ENCODE measurements around the gene ALDH1A2.
"Not testable (repeated sequence)": the region's sequence is repeated elsewhere in the genome, so short reads cannot be mapped to it uniquely, and the experiment has no call there.

The ALDH1A2 gene

DNA sequence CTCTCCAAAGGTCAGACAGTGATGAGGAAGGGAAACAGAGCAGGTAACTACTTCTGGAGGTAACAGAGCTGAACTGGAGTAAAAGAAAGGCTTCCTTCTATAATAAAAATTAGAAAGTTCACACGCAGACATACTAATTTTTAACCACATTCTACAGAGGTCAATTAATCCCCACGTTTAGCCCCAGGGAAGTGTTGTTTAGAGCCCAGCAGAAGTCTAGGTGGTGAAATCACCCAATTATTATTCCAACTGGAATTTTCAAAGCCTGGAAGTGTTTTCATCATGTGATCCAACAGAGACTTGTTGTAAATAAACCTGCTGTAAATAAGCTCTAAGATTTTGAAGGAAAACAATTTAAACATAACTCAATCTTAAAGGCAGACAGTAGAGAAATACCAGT is 6.8 kb downstream of the ALDH1A2 start:
- H3K4me1 ChIP-seq, result 0 out of 2 replicates have a peak, but pooled peaks cover 4% of the 10 kb centered on the region
- TF ChIP-seq Cebpa-rat (IDR thresholded peaks at IDR 0.05), result no peak
- H3K36me3 ChIP-seq, result no peaks in the 10 kb centered on the region
- H3K4me2 ChIP-seq, result no peak overlapping the region
- no peaks in the 10 kb centered on the region for H4K20me1 ChIP-seq
- no peak overlapping the region for H3K9ac ChIP-seq
- H3K27ac ChIP-seq, result no peak overlapping the region
- no peaks in the 10 kb centered on the region for H3K27me3 ChIP-seq
- no peaks in the 10 kb centered on the region for H3K9me3 ChIP-seq
- no peak overlapping the region for H3K4me3 ChIP-seq

DNA sequence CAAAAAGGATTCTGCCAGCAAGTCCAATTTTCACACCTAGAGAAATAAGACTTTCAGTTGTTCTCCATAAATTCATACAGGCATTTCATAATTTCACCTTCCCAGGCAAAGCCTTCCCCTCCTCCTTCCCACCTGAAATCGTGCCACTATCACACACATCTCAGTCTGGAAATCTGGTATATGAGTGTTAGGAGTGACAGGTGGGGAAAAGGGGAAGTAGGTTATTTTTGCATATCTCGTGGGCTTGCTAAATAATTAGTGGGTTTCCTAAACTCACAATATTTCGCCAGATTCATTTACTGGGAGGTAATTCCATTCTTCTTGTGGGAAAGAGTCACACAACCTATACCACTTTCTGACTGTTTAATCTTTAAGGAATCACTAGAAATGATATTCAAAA is 7.4 kb downstream of the ALDH1A2 start:
- no peaks in the 10 kb centered on the region for H3K9me3 ChIP-seq
- 0 out of 2 replicates have a peak, but pooled peaks cover 4% of the 10 kb centered on the region for H3K4me1 ChIP-seq
- H3K27ac ChIP-seq, result no peak overlapping the region
- TF ChIP-seq Cebpa-rat (IDR thresholded peaks at IDR 0.05), result no peak
- H4K20me1 ChIP-seq, result no peaks in the 10 kb centered on the region
- H3K27me3 ChIP-seq, result no peaks in the 10 kb centered on the region
- no peak overlapping the region for H3K4me3 ChIP-seq
- H3K4me2 ChIP-seq, result no peak overlapping the region
- H3K9ac ChIP-seq, result no peak overlapping the region
- no peaks in the 10 kb centered on the region for H3K36me3 ChIP-seq

DNA sequence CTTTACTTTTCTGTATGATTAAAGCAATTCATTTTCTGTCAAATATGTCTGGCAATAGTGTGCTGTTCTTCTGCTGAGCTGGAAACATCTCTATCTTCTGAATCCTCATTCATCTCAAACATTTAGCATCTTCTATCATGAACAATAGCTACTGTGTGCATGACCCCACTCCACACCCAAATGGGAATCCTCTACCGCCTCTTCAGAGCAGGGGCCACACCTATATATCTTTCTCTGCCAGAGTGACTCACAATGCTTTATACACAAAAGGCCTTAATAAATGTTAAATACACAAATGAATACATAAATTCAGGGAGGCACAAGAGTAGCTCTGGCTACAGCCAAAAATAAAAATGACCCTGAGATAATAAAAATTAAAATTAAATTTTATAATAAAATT is 8.0 kb downstream of the ALDH1A2 start:
- no peak overlapping the region for H3K27ac ChIP-seq
- no peaks in the 10 kb centered on the region for H3K36me3 ChIP-seq
- 0 out of 2 replicates have a peak, but pooled peaks cover 4% of the 10 kb centered on the region for H3K4me1 ChIP-seq
- no peak overlapping the region for H3K4me2 ChIP-seq
- H3K9me3 ChIP-seq, result no peaks in the 10 kb centered on the region
- no peak for TF ChIP-seq Cebpa-rat (IDR thresholded peaks at IDR 0.05)
- no peaks in the 10 kb centered on the region for H4K20me1 ChIP-seq
- no peak overlapping the region for H3K9ac ChIP-seq
- no peaks in the 10 kb centered on the region for H3K27me3 ChIP-seq
- no peak overlapping the region for H3K4me3 ChIP-seq

DNA sequence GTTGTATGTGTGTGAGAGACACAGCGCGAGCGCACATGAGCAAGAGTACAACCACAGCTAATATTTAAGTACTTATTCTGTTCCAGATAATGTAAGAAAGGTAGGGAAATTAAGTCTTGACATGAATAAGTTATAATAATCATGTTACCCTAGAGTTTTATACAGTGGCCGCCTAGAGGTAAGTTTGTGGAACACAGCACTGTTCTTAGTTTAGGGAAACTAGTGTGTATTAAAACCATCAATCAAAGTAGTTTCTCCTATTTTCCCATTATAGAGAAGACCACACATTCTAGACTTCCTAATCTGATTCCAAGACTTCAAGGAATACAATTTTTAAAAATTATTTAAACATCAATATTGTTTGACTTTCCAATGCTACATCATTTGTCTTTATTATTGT is 9.5 kb downstream of the ALDH1A2 start:
- Histone ChIP-seq H3K9me3 (no peaks in the 10 kb centered on the region), H3K27ac (no peak overlapping the region), H3K4me3 (no peak overlapping the region), H3K4me1 (0 out of 2 replicates have a peak, but pooled peaks cover 4% of the 10 kb centered on the region), H4K20me1 (no peaks in the 10 kb centered on the region), H3K36me3 (no peaks in the 10 kb centered on the region), H3K4me2 (no peak overlapping the region), H3K9ac (no peak overlapping the region), H3K27me3 (no peaks in the 10 kb centered on the region)
- TF ChIP-seq Cebpa-rat (IDR thresholded peaks at IDR 0.05), result no peak

DNA sequence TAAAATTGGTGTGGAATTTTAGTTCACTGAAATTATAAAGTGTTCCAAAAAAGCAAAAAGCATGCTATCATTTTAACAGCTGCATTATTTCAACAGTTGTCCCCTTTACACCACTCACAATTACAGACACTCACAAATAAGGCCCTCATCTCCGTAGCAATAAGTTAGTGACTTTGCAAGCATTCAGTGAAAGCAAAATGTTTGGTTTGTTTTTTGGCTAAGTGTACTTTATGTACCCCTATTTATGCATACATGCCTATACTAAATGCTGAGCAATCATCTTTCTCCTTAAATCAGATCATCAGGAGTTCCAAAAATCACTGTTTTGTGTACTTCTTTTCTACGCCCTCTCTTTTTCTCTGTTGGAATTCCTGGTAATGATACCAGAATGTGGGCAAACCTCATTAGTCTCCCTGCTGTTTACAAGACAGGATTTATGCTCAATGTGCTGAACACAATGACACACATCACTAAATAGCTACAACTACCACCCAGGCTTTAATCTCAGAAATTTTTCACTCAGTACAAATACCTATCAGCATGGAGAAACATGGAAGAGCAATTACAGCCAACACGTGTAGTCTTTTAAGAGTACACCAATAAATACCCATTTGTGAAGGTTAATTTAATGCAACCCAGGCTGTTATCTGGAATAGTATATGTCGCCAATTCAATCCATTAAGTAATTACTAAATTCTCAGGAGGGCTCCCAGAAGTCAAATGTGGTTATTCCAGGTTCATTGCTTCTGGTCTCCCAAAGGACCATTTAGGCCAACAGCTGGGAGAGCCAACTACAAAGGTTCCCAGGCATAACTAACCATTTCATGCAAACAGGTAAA is 12.0 kb downstream of the ALDH1A2 start:
- Histone ChIP-seq H3K9me3 (no peaks in the 10 kb centered on the region), H4K20me1 (no peaks in the 10 kb centered on the region), H3K4me3 (no peak overlapping the region), H3K36me3 (no peaks in the 10 kb centered on the region), H3K9ac (no peak overlapping the region), H3K27ac (no peak overlapping the region), H3K4me2 (no peak overlapping the region), H3K4me1 (0 out of 2 replicates have a peak, but pooled peaks cover 4% of the 10 kb centered on the region), H3K27me3 (no peaks in the 10 kb centered on the region)
- TF ChIP-seq Cebpa-rat (IDR thresholded peaks at IDR 0.05), result no peak

DNA sequence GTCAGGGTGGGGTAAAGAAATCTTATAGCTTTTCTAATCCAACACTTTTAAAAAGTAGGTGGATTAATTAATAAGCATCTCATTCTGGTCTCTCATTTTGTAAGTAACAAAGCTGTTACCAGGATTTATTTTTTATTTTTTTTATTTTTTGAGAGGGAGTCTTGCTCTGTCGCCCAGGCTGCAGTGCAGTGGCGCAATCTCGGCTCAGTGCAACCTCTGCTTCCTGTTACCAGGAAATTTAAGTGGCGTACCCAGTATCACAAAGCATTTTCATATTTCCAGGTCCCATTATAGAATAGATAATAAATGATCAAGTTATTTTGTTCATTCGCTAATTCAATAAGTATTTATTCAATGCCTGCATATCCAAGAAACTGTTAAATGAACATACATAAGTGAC is 13.2 kb downstream of the ALDH1A2 start:
- TF ChIP-seq Cebpa-rat (IDR thresholded peaks at IDR 0.05), result no peak
- H3K36me3 ChIP-seq, result no peaks in the 10 kb centered on the region
- H3K9me3 ChIP-seq, result no peaks in the 10 kb centered on the region
- H4K20me1 ChIP-seq, result no peaks in the 10 kb centered on the region
- H3K9ac ChIP-seq, result no peak overlapping the region
- H3K4me2 ChIP-seq, result no peak overlapping the region
- no peaks in the 10 kb centered on the region for H3K4me1 ChIP-seq
- H3K4me3 ChIP-seq, result no peak overlapping the region
- no peak overlapping the region for H3K27ac ChIP-seq
- no peaks in the 10 kb centered on the region for H3K27me3 ChIP-seq

DNA sequence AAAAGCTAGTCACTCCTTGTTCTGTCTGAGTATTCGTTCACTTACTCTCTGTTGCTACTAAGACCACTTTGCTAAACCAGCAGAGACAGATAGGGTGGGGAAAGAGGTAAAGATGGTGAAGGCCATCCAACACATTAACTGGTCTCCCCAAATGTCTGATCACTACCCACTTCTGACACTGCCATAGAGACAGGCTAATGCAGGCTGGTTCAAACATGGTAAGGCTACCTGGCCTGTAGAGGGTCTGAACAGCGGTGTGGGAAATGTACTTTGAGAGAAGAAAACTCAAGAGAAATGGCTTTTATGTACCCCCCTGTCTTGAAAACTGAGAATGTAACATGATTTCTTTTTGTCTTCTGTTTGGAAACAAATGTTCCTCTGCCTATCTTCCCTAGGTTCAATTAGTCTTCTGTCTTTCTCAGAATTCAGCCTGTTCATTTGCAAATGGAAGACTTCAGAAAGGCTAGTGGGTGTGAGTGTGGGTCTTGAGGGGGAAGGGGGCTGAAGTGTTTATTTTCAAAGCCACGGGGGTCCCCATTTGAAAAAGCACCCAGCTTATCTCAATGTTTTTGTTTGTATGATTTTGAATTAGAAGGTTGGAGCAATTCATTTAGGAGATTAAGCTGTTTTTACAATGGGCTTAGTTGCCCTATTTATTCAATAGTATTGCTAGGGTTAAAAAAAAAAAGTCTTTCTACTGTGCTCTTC is 15.8 kb downstream of the ALDH1A2 start:
- no peak overlapping the region for H3K27ac ChIP-seq
- H3K4me3 ChIP-seq, result no peak overlapping the region

DNA sequence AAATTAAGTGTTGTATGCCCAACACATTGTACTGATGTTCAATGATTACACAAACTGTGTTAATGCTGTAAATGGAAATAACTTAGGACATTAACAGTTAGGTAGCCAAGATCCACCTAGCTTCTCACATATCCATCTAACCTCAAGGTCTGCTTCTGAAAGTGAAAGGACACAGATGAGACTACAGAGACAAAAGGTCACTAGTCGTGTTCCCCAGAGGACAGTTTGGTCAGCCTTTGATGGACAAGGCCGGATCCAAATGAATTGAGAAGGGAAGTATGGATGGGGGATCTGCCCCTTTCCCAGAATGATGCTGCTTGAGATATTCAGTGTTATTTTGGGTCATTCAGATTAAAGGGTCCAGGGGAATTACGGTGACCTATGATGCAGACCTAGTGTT is 17.2 kb downstream of the ALDH1A2 start:
- Histone ChIP-seq H3K27me3 (no peaks in the 10 kb centered on the region), H3K9me3 (no peaks in the 10 kb centered on the region), H4K20me1 (no peaks in the 10 kb centered on the region), H3K9ac (no peak overlapping the region), H3K4me3 (no peak overlapping the region), H3K27ac (no peak overlapping the region), H3K36me3 (no peaks in the 10 kb centered on the region), H3K4me1 (no peaks in the 10 kb centered on the region), H3K4me2 (no peak overlapping the region)
- TF ChIP-seq Cebpa-rat (IDR thresholded peaks at IDR 0.05), result no peak

More for the DNA sequence above, 15.8 kb downstream of the ALDH1A2 start:
- Histone ChIP-seq H3K27me3 (no peaks in the 10 kb centered on the region), H4K20me1 (no peaks in the 10 kb centered on the region), H3K4me1 (no peaks in the 10 kb centered on the region), H3K36me3 (no peaks in the 10 kb centered on the region), H3K4me2 (no peak overlapping the region), H3K9ac (no peak overlapping the region), H3K9me3 (no peaks in the 10 kb centered on the region)
- no peak for TF ChIP-seq Cebpa-rat (IDR thresholded peaks at IDR 0.05)

DNA sequence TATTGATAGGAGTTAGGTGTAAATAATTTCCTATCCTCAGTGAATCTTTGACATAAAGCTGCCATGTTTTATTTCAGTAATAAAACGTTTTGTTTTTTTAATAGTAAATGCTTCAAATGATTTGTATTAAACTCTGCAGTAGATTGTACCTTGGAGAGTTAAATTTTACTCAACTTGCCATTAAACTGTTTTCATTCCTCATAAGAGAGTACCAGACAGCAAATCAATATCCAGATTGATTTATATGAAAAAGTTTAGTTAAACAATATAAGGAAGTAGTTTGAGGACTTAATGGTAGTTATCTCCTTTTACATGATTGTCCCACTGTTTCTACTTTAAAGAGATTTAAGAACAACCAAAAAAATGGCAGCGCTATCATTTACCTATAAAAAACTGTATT is 18.4 kb downstream of the ALDH1A2 start:
- Histone ChIP-seq H3K4me2 (no peak overlapping the region), H3K27me3 (no peaks in the 10 kb centered on the region)

DNA sequence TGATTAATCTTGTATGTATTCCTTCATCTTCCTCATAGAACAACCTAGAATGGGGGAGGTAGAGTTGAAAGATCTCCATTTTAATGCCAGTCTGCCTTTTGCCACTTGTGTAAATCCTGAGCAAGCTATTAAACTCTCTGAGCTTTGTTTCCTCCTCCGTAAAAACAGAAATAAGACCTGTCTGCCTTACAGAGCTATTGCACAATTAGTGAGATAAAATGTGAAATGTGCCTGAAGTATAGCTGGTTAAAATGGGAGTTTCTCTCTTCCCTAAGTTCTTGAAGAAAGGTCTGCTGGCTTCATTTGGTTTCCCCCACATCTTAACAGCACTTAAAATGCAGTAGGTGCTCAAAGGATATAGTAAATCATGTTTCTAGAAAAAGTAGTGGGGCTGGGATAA is 19.0 kb downstream of the ALDH1A2 start:
- no peak for TF ChIP-seq Cebpa-rat (IDR thresholded peaks at IDR 0.05)
- H4K20me1 ChIP-seq, result no peaks in the 10 kb centered on the region
- H3K27ac ChIP-seq, result no peak overlapping the region
- no peak overlapping the region for H3K9ac ChIP-seq
- H3K4me3 ChIP-seq, result no peak overlapping the region
- H3K27me3 ChIP-seq, result no peaks in the 10 kb centered on the region
- no peak overlapping the region for H3K4me2 ChIP-seq
- no peaks in the 10 kb centered on the region for H3K36me3 ChIP-seq
- no peaks in the 10 kb centered on the region for H3K9me3 ChIP-seq
- no peaks in the 10 kb centered on the region for H3K4me1 ChIP-seq

More for the DNA sequence above, 18.4 kb downstream of the ALDH1A2 start:
- no peak overlapping the region for H3K4me3 ChIP-seq
- no peaks in the 10 kb centered on the region for H3K9me3 ChIP-seq
- no peak overlapping the region for H3K27ac ChIP-seq
- no peak for TF ChIP-seq Cebpa-rat (IDR thresholded peaks at IDR 0.05)
- no peaks in the 10 kb centered on the region for H3K36me3 ChIP-seq
- H4K20me1 ChIP-seq, result no peaks in the 10 kb centered on the region
- no peak overlapping the region for H3K9ac ChIP-seq
- H3K4me1 ChIP-seq, result no peaks in the 10 kb centered on the region

DNA sequence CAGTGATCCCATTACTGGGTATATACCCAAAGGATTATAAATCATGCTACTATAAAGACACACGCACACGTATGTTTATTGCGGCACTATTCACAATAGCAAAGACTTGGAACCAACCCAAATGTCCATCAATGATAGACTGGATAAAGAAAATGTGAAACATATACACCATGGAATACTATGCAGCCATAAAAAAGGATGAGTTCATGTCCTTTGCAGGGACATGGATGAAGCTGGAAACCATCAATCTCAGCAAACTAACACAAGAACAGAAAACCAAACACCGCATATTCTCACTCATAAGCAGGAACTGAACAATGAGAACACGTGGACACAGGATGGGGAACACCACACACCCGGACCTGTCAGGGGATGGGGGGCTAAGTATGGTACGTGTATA is 20.1 kb downstream of the ALDH1A2 start:
- H3K36me3 ChIP-seq, H3K4me2 ChIP-seq, H3K27ac ChIP-seq, H3K27me3 ChIP-seq, H4K20me1 ChIP-seq, H3K9ac ChIP-seq, H3K4me3 ChIP-seq, H3K9me3 ChIP-seq, H3K4me1 ChIP-seq: not testable (repeated sequence)
